ENCODE data around the gene RPS18.

- TF ChIP-seq EZH2phosphoT487 (IDR thresholded peaks at IDR 0.05; ENCODE audit: borderline replicate concordance, low read depth, low read length) (no peak), CTCF (conservative IDR thresholded peaks at IDR 0.05; ENCODE audit: low read length) (no peak)
These were observed 35.5 kb upstream of the RPS18 start for GRCh38 chr6:33236328-33236727.
